PC-9 (cell line): ENCODE data around the gene DALRD3. TPM values are rescaled to one million over a fixed set of nuclear protein-coding genes. Genes with fewer than 3 reads are reported as not detected.

Experiments
- BruUV-seq: library from RNA; stranded (reverse); fragments of 400-500 nt; replicated peaks from 2 replicates; lab custom pipeline; 2021; lab: Mats Ljungman, UMichigan
- CTCF ChIA-PET: fragments of 300-600 bp; sonication (Branson Sonifier 250); formaldehyde crosslinking; loops from one replicate; lab custom pipeline; 2022; ENCODE audit warnings: antibody characterized with exemption; lab: Charles Lee
- POLR2A ChIA-PET: fragments of 300-600 bp; sonication (Branson Sonifier 250); formaldehyde crosslinking; loops from one replicate; lab custom pipeline; 2022; ENCODE audit warnings: antibody characterized with exemption; ENCODE audit not compliant: unreplicated experiment; lab: Charles Lee
- DNase-seq, 2 experiments: peaks; one replicate each; pipeline versions ENCODE4 v3.0.0 to v3.0.0-alpha.2; 2015 to 2022; ENCODE audit warnings: mixed read lengths in 1 of 2
- H2AFZ ChIP-seq: fragments of 200-600 bp; sonication (generic); 2 replicates; pipeline ENCODE4 v1.8.1; 2017; ENCODE audit warnings: antibody characterized with exemption
- H3F3A ChIP-seq: fragments of 200-600 bp; sonication (generic); 2 replicates; pipeline ENCODE4 v1.8.1; 2017; ENCODE audit warnings: antibody characterized with exemption, mild to moderate bottlenecking, low read depth; ENCODE audit not compliant: insufficient read depth
- H3K27ac ChIP-seq: fragments of 200-600 bp; sonication (generic); 2 replicates; pipeline ENCODE4 v1.6.1; 2016; ENCODE audit warnings: mixed run types
- H3K27me3 ChIP-seq: fragments of 200-600 bp; sonication (generic); 2 replicates; pipeline ENCODE4 v1.6.1; 2016; ENCODE audit warnings: low read depth, mixed run types; ENCODE audit not compliant: insufficient read depth
- H3K36me3 ChIP-seq: fragments of 200-600 bp; sonication (generic); 2 replicates; pipeline ENCODE4 v1.6.1; 2016; ENCODE audit warnings: low read depth, mixed run types
- H3K4me1 ChIP-seq: fragments of 200-600 bp; sonication (generic); replicated peaks from 2 replicates; pipeline ENCODE4 v1.6.1; 2016; ENCODE audit warnings: mixed run types; ENCODE audit not compliant: insufficient read depth
- H3K4me2 ChIP-seq: fragments of 200-600 bp; sonication (generic); 2 replicates; pipeline ENCODE4 v1.6.1; 2017; ENCODE audit warnings: mixed run types
- H3K4me3 ChIP-seq: fragments of 200-600 bp; sonication (generic); 2 replicates; pipeline ENCODE4 v1.6.1; 2016; ENCODE audit warnings: mixed run types
- H3K79me2 ChIP-seq: fragments of 200-600 bp; sonication (generic); 2 replicates; pipeline ENCODE4 v1.6.1; 2017; ENCODE audit warnings: low read depth, mixed run types
- H3K9me2 ChIP-seq: fragments of 200-600 bp; sonication (generic); 2 replicates; pipeline ENCODE4 v1.8.1; 2017; ENCODE audit warnings: mild to moderate bottlenecking; ENCODE audit not compliant: insufficient read depth
- H3K9me3 ChIP-seq: fragments of 200-600 bp; sonication (generic); 2 replicates; pipeline ENCODE4 v1.8.1; 2016; ENCODE audit warnings: low read depth; ENCODE audit not compliant: insufficient read depth
- H4K20me1 ChIP-seq: fragments of 200-600 bp; sonication (generic); 2 replicates; pipeline ENCODE4 v1.8.1; 2017; ENCODE audit not compliant: insufficient read depth
- CTCF ChIP-seq: fragments of 200-600 bp; sonication (generic); conservative IDR thresholded peaks from 2 replicates; pipeline ENCODE4 v1.6.1; 2017; ENCODE audit warnings: mixed run types, antibody characterized with exemption, mild to moderate bottlenecking, moderate library complexity
- EZH2 ChIP-seq: fragments of 200-600 bp; sonication (generic); IDR thresholded peaks from 2 replicates; pipeline ENCODE4 v1.8.0; 2017; ENCODE audit warnings: antibody characterized with exemption, low read depth
- intact Hi-C: fragments of 100-400 bp; cut with micrococcal nuclease; formaldehyde crosslinking; loops from one replicate; pipeline ENCODE4 v1.10.0; 2022; ENCODE audit not compliant: unreplicated experiment
- total RNA-seq: library from RNA; stranded (reverse); gene quantifications from 2 replicates; pipeline ENCODE4 v1.2.3, GENCODE V29; 2021

Gene DALRD3
- total RNA-seq, 1 experiment from 2014 or later, result 27.7 TPM

GRCh38 chr3:49007771-49008528 is 10.4 kb downstream of the DALRD3 start:
- Histone ChIP-seq H3K9me2 (no peaks in the 10 kb centered on the region), H4K20me1 (peaks cover 29% of the 10 kb centered on the region), H3K4me1 (peaks cover 9% of the 10 kb centered on the region; the same call in 1 of the 2 replicates), H3K4me2 (peak overlapping the region; percentile 84), H3K27ac (peak overlapping the region; percentile 87), H3F3A (peaks cover 5% of the 10 kb centered on the region; the same call in 1 of the 2 replicates), H3K9me3 (no peaks in the 10 kb centered on the region), H2AFZ (peak overlapping the region; percentile 79), H3K4me3 (peak overlapping the region; percentile 81; the same call in 1 of the 2 replicates), H3K79me2 (peaks cover 27% of the 10 kb centered on the region), H3K27me3 (no peaks in the 10 kb centered on the region), H3K36me3 (no peaks in the 10 kb centered on the region)
- peak; percentile 63 to 90 for DNase-seq
- intact Hi-C loops, result loop anchor here (1.0 to 10.0 kb wide), 2 partner anchors 86 to 563 kb away; partner anchors contain the start of genes ATRIP, CCDC51, QRICH1 and TMA7
- no peak for TF ChIP-seq CTCF
- no peak for TF ChIP-seq EZH2
- ChIA-PET POLR2A (interaction anchor here (0.5 to 1.6 kb wide), 9 partner anchors 8 to 451 kb away, joined by 3 to 22 read pairs (median 8); partner anchors contain the start of genes NDUFAF3 and QRICH1), CTCF (interaction anchor here (0.9 to 1.4 kb wide), 2 partner anchors 19 to 86 kb away, joined by 4 to 17 read pairs; partner anchors contain the start of genes P4HTM and QRICH1)
- no TSS peak for BruUV-seq

GRCh38 chr3:49007068-49007770 is 11.2 kb downstream of the DALRD3 start, which contains the start of gene WDR6:
Gene WDR6 (plus strand): TSS chr3:49007391. CDS start chr3:49007432, 41 bp downstream.
- CTCF ChIA-PET, result interaction anchor here (0.5 to 1.4 kb wide), 4 partner anchors 19 to 265 kb away, joined by 3 to 17 read pairs (median 5); partner anchors contain the start of genes P4HTM and QRICH1
- Histone ChIP-seq H3K9me3 (no peaks in the 10 kb centered on the region), H3K9me2 (no peaks in the 10 kb centered on the region), H3F3A (peaks cover 5% of the 10 kb centered on the region; the same call in 1 of the 2 replicates), H3K4me1 (peaks cover 9% of the 10 kb centered on the region; the same call in 1 of the 2 replicates), H3K27ac (peak within 1 kb of the TSS; percentile 87), H3K36me3 (no peaks in the 10 kb centered on the region), H4K20me1 (peaks cover 26% of the 10 kb centered on the region), H3K4me2 (peak within 1 kb of the TSS; percentile 84), H3K79me2 (peaks cover 27% of the 10 kb centered on the region), H2AFZ (peak within 1 kb of the TSS; percentile 79), H3K4me3 (peak within 1 kb of the TSS; percentile 81), H3K27me3 (no peaks in the 10 kb centered on the region)
- peak; percentile 90 to 97 for DNase-seq
- POLR2A ChIA-PET, result interaction anchor here (0.5 to 1.6 kb wide), 13 partner anchors 9 to 561 kb away, joined by 3 to 22 read pairs (median 6); partner anchors contain the start of genes ATRIP, IMPDH2, IP6K2 and NDUFAF3
- BruUV-seq, result no TSS peak
- intact Hi-C loops, result loop anchor here (1.0 to 10.0 kb wide), 2 partner anchors 87 to 562 kb away; partner anchors contain the start of genes ATRIP, CCDC51, QRICH1 and TMA7
- TF ChIP-seq EZH2 (no peak), CTCF (peak; percentile 60)
